ENCODE measurements around the gene UPK3B.
"Not testable (repeated sequence)": the region's sequence is repeated elsewhere in the genome, so short reads cannot be mapped to it uniquely, and the experiment has no call there.

Gene UPK3B

DNA sequence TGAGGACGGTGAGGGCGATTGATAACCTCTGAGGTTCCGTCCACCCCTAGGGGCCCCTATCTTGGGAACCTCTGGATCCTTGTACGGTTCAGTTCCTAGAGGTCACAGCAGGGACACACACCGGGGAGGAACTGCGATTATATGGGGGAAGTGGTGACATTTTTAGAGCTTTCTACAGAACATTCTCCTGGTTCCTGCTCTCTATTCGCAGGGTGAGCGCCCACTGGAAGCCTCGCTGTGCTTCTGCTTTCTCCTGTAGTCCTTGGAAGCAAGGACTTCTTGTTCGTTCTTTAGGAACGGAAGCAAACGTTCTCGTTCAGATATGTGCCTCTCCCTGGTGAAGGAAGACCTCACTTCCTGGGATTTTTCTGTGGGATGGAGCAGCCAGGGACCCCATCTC, 22.4 kb upstream of the UPK3B start:
- not testable (repeated sequence) for H3K27me3 ChIP-seq (ENCODE audit: insufficient read depth, low read depth); H3K4me2 ChIP-seq; H3K79me2 ChIP-seq (ENCODE audit: insufficient read depth, low read depth); H3K4me1 ChIP-seq (ENCODE audit: low read depth, poor library complexity, severe bottlenecking); H3K9ac ChIP-seq; H3K27ac ChIP-seq; H2AFZ ChIP-seq (ENCODE audit: low read depth); H4K20me1 ChIP-seq (ENCODE audit: insufficient read depth); H3K4me3 ChIP-seq (IDR thresholded peaks at IDR 0.05; ENCODE audit: insufficient read depth, low read depth, low read length); H3K36me3 ChIP-seq (ENCODE audit: insufficient read depth)

DNA sequence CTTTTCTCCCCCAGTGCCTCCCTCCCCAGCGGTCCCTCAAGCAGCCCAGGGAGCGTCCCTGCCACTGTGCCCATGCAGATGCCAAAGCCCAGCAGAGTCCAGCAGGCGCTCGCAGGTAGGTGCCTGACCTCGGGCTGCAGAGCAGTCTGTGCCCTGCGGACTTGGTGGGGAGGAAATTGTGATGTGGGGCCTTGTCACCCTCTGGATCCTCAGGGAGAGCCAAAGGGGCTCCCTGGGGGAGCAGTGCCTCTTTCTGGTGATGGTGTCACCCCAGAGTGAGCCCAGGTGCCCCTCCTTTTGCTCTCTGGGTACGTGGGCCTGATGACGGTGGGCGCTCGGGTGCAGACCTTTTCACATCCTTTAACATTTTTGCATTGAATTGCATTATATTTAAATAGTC, 18.2 kb upstream of the UPK3B start:
- not testable (repeated sequence) for H3K9ac ChIP-seq; H3K36me3 ChIP-seq (ENCODE audit: insufficient read depth); H3K4me1 ChIP-seq (ENCODE audit: low read depth, poor library complexity, severe bottlenecking); H3K4me2 ChIP-seq; H3K4me3 ChIP-seq (IDR thresholded peaks at IDR 0.05; ENCODE audit: insufficient read depth, low read depth, low read length); H3K27ac ChIP-seq; H3K27me3 ChIP-seq (ENCODE audit: insufficient read depth, low read depth); H4K20me1 ChIP-seq (ENCODE audit: insufficient read depth); H3K79me2 ChIP-seq (ENCODE audit: insufficient read depth, low read depth); H2AFZ ChIP-seq (ENCODE audit: low read depth)

DNA sequence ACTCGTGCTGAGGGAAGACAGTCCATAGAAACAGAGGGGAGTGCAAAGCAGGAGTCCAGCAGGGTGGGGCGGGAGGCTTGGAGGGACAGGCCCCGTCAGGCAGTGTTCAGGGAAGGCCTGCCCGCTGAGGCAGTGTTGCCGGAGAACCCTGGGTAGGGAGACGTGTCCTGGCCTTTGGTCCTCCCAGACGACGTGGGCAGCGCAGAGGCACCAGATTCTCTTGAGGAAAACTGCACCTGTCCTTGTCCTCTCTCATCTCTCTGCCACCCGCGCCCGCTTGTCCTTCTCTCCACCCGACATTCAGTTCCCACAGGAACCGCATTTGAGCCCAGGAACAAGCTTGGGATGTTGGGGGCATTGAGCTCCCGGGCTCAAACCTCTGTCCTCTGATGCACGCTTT, 14.6 kb upstream of the UPK3B start:
- H3K27me3 ChIP-seq (ENCODE audit: insufficient read depth, low read depth); H3K4me1 ChIP-seq (ENCODE audit: low read depth, poor library complexity, severe bottlenecking); H3K36me3 ChIP-seq (ENCODE audit: insufficient read depth); H3K4me2 ChIP-seq; H2AFZ ChIP-seq (ENCODE audit: low read depth); H3K27ac ChIP-seq; H3K79me2 ChIP-seq (ENCODE audit: insufficient read depth, low read depth); H3K9ac ChIP-seq; H4K20me1 ChIP-seq (ENCODE audit: insufficient read depth); H3K4me3 ChIP-seq (IDR thresholded peaks at IDR 0.05; ENCODE audit: insufficient read depth, low read depth, low read length): not testable (repeated sequence)

DNA sequence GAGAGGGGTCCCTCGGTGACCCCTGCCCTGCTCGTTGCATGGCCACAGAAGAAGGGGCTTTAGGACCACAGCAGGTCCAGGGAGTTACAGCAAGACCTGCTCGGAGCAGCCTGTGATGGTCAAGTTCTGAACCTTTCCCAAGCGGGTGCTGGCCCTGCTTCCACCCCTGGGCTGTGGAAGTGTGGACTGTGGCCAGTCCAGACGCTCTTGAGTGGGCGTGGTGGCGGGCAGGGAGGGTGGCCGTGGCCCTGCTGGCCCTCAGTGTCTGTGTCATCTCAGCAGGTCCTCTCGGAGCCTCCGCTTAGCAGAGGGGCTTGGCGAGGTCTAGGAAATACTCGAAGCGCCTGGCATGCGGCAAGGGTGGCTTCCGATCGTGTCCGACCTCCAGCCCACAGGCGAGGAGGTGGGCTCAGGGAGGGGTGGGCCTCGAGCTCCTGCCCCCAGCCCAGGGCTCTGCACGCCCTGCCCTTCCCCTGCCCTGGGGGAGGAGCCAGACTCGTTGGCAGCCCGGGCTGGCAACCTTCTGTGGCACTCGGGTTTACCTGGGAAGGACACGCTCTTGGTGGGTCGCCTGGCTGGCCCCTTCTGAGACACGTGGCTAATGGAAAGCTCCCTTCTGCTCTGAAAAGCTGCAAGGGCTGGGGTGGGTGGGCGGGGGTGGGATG, 12.3 kb upstream of the UPK3B start:
- not testable (repeated sequence) for H3K4me1 ChIP-seq (ENCODE audit: low read depth, poor library complexity, severe bottlenecking); H3K9ac ChIP-seq; H3K27ac ChIP-seq; H3K4me2 ChIP-seq; H3K79me2 ChIP-seq (ENCODE audit: insufficient read depth, low read depth); H4K20me1 ChIP-seq (ENCODE audit: insufficient read depth); H2AFZ ChIP-seq (ENCODE audit: low read depth); H3K27me3 ChIP-seq (ENCODE audit: insufficient read depth, low read depth); H3K4me3 ChIP-seq (IDR thresholded peaks at IDR 0.05; ENCODE audit: insufficient read depth, low read depth, low read length); H3K36me3 ChIP-seq (ENCODE audit: insufficient read depth)

DNA sequence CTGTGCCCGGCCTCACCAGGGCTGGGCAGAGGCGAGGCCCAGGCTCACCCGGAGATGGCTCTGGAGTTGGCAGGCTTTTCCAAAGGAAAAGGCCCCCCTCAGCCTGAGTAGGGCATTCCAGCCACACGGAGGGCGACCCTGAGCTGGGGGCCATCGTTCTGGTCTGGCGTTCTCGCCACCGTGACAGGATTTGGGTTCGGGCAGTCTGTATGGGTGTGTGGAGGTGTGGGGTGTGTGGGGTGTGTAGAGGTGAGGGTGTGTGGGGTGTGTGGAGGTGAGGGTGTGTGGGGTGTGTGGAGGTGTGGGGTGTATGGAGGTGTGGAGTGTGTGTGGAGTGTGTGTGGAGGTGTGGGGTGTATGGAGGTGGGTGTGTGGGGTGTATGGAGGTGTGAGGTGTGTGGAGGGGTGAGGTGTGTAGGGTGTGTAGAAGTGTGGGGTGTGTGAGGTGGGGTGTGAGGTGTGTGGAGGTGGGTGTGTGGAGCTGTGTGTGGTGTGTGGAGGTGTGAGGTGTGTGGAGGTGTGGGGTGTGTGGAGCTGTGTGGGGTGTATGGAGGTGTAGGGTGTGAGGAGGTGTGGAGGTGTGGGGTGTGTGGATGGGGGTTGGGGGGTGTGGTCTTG, 11.7 kb upstream of the UPK3B start:
- not testable (repeated sequence) for H3K27ac ChIP-seq; H3K27me3 ChIP-seq (ENCODE audit: insufficient read depth, low read depth); H3K9ac ChIP-seq; H3K4me3 ChIP-seq (IDR thresholded peaks at IDR 0.05; ENCODE audit: insufficient read depth, low read depth, low read length); H2AFZ ChIP-seq (ENCODE audit: low read depth); H3K4me1 ChIP-seq (ENCODE audit: low read depth, poor library complexity, severe bottlenecking); H3K4me2 ChIP-seq; H3K79me2 ChIP-seq (ENCODE audit: insufficient read depth, low read depth); H3K36me3 ChIP-seq (ENCODE audit: insufficient read depth); H4K20me1 ChIP-seq (ENCODE audit: insufficient read depth)

DNA sequence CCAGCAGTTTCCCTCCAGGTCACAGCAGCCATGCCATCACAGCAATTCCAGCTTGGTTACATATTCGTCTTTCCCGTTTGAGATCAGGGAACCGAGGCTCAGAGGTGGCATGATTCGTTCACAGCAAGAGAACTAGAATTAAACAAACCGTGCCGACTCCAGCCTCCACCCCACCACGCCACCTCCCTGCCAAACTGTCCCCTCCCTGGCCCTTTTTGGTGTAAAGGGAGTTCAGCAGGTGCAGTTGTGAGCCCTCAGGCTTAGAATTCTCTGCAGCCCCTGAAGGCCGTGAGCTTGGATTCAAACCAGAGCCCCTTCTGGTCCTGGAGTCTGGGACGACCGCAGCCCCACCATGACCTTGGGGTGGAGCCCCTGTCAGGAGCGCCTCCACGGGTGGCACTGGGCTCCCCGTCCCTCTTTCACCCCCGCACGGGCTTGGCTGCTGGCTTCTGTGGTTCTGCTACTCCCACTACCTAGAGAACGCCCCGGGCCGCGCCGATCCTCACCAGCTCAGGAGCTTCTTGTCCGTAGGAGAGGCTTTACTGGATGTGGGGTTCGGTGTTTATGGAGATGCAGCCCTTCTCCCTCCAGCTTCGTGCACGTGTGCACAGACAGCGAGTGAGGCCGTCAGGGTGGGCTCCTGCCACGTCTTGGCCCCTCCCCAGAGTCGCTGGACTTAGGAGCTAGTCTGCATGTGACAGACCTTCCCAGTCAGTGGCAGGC, 11.0 kb upstream of the UPK3B start:
- H2AFZ ChIP-seq (ENCODE audit: low read depth); H3K9ac ChIP-seq; H3K36me3 ChIP-seq (ENCODE audit: insufficient read depth); H3K79me2 ChIP-seq (ENCODE audit: insufficient read depth, low read depth); H3K27me3 ChIP-seq (ENCODE audit: insufficient read depth, low read depth); H3K27ac ChIP-seq; H3K4me2 ChIP-seq; H4K20me1 ChIP-seq (ENCODE audit: insufficient read depth); H3K4me3 ChIP-seq (IDR thresholded peaks at IDR 0.05; ENCODE audit: insufficient read depth, low read depth, low read length); H3K4me1 ChIP-seq (ENCODE audit: low read depth, poor library complexity, severe bottlenecking): not testable (repeated sequence)

DNA sequence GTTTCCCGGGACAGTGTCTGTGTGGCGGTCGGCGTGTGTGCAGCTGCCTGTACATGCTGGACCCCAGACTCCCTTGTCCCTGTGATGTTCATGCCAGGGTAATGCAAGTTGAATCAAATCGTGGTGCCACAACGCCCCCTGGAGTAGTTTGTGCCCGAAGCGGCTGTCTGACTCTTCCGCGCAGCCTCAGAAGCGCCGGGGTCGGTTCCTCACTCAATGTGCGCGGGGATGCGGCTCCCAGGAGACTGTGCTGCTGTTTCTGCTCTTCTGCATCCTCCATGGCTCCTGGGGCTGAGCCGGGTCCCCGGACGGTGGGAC, 10.5 kb upstream of the UPK3B start:
- not testable (repeated sequence) for H3K4me1 ChIP-seq (ENCODE audit: low read depth, poor library complexity, severe bottlenecking); H3K27me3 ChIP-seq (ENCODE audit: insufficient read depth, low read depth); H4K20me1 ChIP-seq (ENCODE audit: insufficient read depth); H3K4me2 ChIP-seq; H2AFZ ChIP-seq (ENCODE audit: low read depth); H3K27ac ChIP-seq; H3K36me3 ChIP-seq (ENCODE audit: insufficient read depth); H3K79me2 ChIP-seq (ENCODE audit: insufficient read depth, low read depth); H3K9ac ChIP-seq; H3K4me3 ChIP-seq (IDR thresholded peaks at IDR 0.05; ENCODE audit: insufficient read depth, low read depth, low read length)

DNA sequence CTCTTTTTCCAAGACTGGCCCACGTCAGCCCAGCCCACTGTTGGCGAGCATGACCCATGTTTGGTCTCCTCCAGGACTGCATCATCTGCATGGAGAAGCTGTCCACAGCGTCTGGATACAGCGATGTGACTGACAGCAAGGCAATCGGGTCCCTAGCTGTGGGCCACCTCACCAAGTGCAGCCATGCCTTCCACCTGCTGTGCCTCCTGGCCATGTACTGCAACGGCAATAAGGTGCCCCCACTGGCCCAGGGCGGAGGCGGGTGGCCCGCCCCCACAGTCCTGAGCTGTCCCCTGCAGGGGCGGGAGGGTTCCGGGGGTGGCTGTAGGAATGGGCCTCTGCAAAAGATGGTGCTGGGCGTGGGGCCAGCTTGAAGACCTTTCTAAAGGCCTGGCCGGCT, 8.1 kb upstream of the UPK3B start:
- not testable (repeated sequence) for H3K4me2 ChIP-seq; H3K27me3 ChIP-seq (ENCODE audit: insufficient read depth, low read depth); H2AFZ ChIP-seq (ENCODE audit: low read depth); H3K79me2 ChIP-seq (ENCODE audit: insufficient read depth, low read depth); H3K9ac ChIP-seq; H3K4me3 ChIP-seq (IDR thresholded peaks at IDR 0.05; ENCODE audit: insufficient read depth, low read depth, low read length); H3K27ac ChIP-seq; H4K20me1 ChIP-seq (ENCODE audit: insufficient read depth); H3K36me3 ChIP-seq (ENCODE audit: insufficient read depth); H3K4me1 ChIP-seq (ENCODE audit: low read depth, poor library complexity, severe bottlenecking)

DNA sequence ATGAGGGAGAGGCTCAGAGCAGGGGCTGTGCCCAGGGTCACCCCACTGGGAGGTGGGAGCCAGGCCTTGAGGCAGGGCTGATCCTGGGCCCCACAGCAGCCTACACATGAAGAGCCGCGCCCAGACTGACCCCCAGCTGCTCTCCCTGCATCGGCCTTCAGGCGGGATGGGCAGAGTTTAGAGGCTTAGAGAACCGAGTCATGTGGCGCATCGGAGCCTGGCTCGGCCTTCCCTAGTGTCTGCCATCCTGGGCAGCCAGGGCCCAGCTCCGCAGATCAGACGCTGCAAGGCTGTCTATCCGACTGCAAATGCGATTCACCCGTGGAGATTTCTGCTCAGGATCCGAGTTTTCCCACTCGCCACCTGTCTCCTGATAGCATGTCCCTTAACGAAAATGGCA, 7.5 kb upstream of the UPK3B start:
- not testable (repeated sequence) for H3K36me3 ChIP-seq (ENCODE audit: insufficient read depth)

DNA sequence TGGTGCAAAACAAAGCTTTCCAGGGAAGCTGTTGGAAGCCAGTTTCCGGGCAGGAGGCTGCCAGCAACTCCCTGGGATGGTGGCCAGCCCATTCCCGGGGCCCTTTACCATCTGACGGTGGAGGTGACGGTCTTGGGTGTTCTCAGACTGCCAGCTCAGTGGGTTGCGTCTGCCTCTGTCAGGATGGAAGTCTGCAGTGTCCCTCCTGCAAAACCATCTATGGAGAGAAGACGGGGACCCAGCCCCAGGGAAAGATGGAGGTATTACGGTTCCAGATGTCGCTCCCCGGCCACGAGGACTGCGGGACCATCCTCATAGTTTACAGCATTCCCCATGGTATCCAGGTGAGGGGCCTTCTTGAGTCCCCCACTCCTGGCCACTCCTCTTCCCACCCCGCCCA, 7.1 kb upstream of the UPK3B start:
- H3K9ac ChIP-seq; H3K4me1 ChIP-seq (ENCODE audit: low read depth, poor library complexity, severe bottlenecking); H4K20me1 ChIP-seq (ENCODE audit: insufficient read depth); H3K79me2 ChIP-seq (ENCODE audit: insufficient read depth, low read depth); H3K27me3 ChIP-seq (ENCODE audit: insufficient read depth, low read depth); H3K4me2 ChIP-seq; H3K27ac ChIP-seq; H3K36me3 ChIP-seq (ENCODE audit: insufficient read depth); H3K4me3 ChIP-seq (IDR thresholded peaks at IDR 0.05; ENCODE audit: insufficient read depth, low read depth, low read length); H2AFZ ChIP-seq (ENCODE audit: low read depth): not testable (repeated sequence)

More for the DNA sequence above, 7.5 kb upstream of the UPK3B start:
- not testable (repeated sequence) for H3K9ac ChIP-seq; H3K4me2 ChIP-seq; H3K27me3 ChIP-seq (ENCODE audit: insufficient read depth, low read depth); H3K27ac ChIP-seq; H3K79me2 ChIP-seq (ENCODE audit: insufficient read depth, low read depth); H2AFZ ChIP-seq (ENCODE audit: low read depth); H4K20me1 ChIP-seq (ENCODE audit: insufficient read depth); H3K4me1 ChIP-seq (ENCODE audit: low read depth, poor library complexity, severe bottlenecking); H3K4me3 ChIP-seq (IDR thresholded peaks at IDR 0.05; ENCODE audit: insufficient read depth, low read depth, low read length)

Measured in KMS-11 (cell line).